ENCODE results near the gene SEC24B.
"Not testable (repeated sequence)": the region's sequence is repeated elsewhere in the genome, so short reads cannot be mapped to it uniquely, and the experiment has no call there.

SEC24B gene

DNA sequence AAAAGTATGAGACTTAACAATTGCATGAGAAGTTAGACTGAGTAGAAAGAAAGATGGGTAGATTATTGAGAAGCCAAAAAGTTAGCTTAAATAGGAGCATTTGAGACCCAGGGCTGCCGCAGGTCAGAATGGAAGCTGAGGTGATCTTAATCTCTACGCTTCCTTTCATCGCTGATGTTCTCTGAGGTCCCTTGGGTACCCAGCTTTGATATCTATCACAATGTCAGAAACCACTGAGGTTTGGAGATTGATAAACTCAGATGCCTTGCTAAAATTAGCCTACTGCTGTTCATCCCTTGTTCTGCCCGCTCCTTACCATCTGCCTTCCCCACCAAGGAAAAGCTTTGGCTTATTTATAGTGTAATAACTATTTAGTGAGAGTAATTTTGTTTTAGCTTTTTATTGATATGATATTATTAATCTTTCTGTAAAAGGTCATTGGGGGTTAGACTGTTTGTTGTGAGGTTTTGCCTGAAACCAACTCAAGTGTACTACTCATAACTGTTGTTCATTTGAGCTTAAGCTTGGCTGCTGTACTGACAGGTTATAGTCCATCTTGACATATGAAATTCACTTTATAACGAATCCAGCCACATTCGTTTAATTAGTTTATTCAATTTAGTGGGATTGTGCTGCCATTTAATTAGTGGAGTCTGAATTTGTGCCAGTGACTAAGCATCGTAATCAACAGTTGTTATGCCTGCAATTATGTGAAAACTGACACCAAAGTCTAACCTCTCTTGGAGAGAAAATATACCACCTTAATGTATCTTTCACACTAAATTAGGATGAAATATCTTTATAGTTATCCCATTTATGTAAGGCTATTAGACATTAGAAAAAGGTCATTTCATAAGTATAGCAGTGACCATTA is 141.6 kb downstream of the SEC24B start:
- Histone ChIP-seq H3K27me3 (ENCODE audit: insufficient read depth, low read length) (no peaks in the 10 kb centered on the region), H2AFZ (ENCODE audit: low read length, unreplicated experiment) (no peak overlapping the region), H3K79me2 (ENCODE audit: control insufficient read depth, insufficient read depth, low read length, unreplicated experiment) (peaks cover 4% of the 10 kb centered on the region), H3K4me3 (ENCODE audit: low read depth, low read length) (no peak overlapping the region), H3K36me3 (ENCODE audit: insufficient read depth, low read length) (peaks cover 3% of the 10 kb centered on the region; the same call in 1 of the 2 replicates), H3K27ac (ENCODE audit: low read depth, low read length) (no peak overlapping the region), H3K4me1 (ENCODE audit: control insufficient read depth, insufficient read depth, low read length, unreplicated experiment) (no peaks in the 10 kb centered on the region)

GRCh38 chr4:109576462-109576861 is 142.8 kb downstream of the SEC24B start:
- Histone ChIP-seq H3K79me2 (ENCODE audit: control insufficient read depth, insufficient read depth, low read length, unreplicated experiment) (no peaks in the 10 kb centered on the region), H3K4me1 (ENCODE audit: control insufficient read depth, insufficient read depth, low read length, unreplicated experiment) (no peaks in the 10 kb centered on the region), H3K4me3 (ENCODE audit: low read depth, low read length) (no peak overlapping the region), H3K27ac (ENCODE audit: low read depth, low read length) (no peak overlapping the region), H3K27me3 (ENCODE audit: insufficient read depth, low read length) (no peaks in the 10 kb centered on the region), H2AFZ (ENCODE audit: low read length, unreplicated experiment) (no peak overlapping the region), H3K36me3 (ENCODE audit: insufficient read depth, low read length) (no peaks in the 10 kb centered on the region)

DNA sequence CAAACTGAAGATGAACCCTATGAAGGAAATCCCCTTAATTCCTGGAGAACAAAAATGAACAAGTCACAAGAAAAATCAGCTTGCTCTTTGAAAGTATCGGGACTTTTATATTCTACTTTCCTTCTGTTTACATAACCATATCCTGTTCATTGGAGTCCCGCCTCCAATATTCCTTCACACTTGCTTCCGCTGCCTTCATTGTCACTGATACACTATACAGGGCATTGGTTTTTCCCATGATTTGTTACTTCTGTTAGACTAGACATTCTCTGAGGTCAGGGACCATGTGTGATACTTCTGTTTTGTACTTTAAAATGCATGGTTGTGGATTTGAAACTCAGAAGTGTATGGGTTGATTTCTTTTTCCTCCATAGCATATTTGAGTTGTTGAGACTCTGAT is 145.2 kb downstream of the SEC24B start:
- Histone ChIP-seq H3K27ac (ENCODE audit: low read depth, low read length) (no peak overlapping the region), H3K4me1 (ENCODE audit: control insufficient read depth, insufficient read depth, low read length, unreplicated experiment) (no peaks in the 10 kb centered on the region), H2AFZ (ENCODE audit: low read length, unreplicated experiment) (no peak overlapping the region), H3K4me3 (ENCODE audit: low read depth, low read length) (no peak overlapping the region), H3K36me3 (ENCODE audit: insufficient read depth, low read length) (no peaks in the 10 kb centered on the region), H3K79me2 (ENCODE audit: control insufficient read depth, insufficient read depth, low read length, unreplicated experiment) (no peaks in the 10 kb centered on the region), H3K27me3 (ENCODE audit: insufficient read depth, low read length) (no peaks in the 10 kb centered on the region)

DNA sequence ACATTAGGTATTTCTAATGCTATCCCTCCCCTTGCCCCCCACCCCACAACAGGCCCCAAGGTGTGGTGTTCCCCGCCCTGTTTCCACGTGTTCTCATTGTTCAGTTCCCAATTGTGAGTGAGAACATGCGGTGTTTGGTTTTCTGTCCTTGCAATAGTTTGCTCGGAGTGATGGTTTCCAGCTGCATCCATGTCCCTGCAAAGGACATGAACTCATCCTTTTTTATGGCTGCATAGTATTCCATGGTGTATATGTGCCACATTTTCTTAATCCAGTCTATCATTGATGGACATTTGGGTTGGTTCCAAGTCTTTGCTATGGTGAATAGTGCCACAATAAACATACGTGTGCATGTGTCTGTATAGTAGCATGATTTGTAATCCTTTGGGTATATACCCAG is 146.4 kb downstream of the SEC24B start:
- not testable (repeated sequence) for H2AFZ ChIP-seq (ENCODE audit: low read length, unreplicated experiment); H3K27ac ChIP-seq (ENCODE audit: low read depth, low read length); H3K79me2 ChIP-seq (ENCODE audit: control insufficient read depth, insufficient read depth, low read length, unreplicated experiment); H3K4me1 ChIP-seq (ENCODE audit: control insufficient read depth, insufficient read depth, low read length, unreplicated experiment); H3K36me3 ChIP-seq (ENCODE audit: insufficient read depth, low read length); H3K27me3 ChIP-seq (ENCODE audit: insufficient read depth, low read length); H3K4me3 ChIP-seq (ENCODE audit: low read depth, low read length)

- H3K36me3 ChIP-seq (ENCODE audit: insufficient read depth, low read length): no peaks in the 10 kb centered on the region
- H3K27me3 ChIP-seq (ENCODE audit: insufficient read depth, low read length): no peaks in the 10 kb centered on the region
- H3K27ac ChIP-seq (ENCODE audit: low read depth, low read length): no peak overlapping the region
- H3K79me2 ChIP-seq (ENCODE audit: control insufficient read depth, insufficient read depth, low read length, unreplicated experiment): peaks cover 6% of the 10 kb centered on the region
- no peak overlapping the region for H2AFZ ChIP-seq (ENCODE audit: low read length, unreplicated experiment)
- no peak overlapping the region for H3K4me3 ChIP-seq (ENCODE audit: low read depth, low read length)
- no peaks in the 10 kb centered on the region for H3K4me1 ChIP-seq (ENCODE audit: control insufficient read depth, insufficient read depth, low read length, unreplicated experiment)
These were observed 154.6 kb downstream of the SEC24B start for GRCh38 chr4:109588176-109588575.

GRCh38 chr4:109589119-109589518 is 155.5 kb downstream of the SEC24B start:
- Histone ChIP-seq H3K36me3 (ENCODE audit: insufficient read depth, low read length) (no peaks in the 10 kb centered on the region), H3K27ac (ENCODE audit: low read depth, low read length) (no peak overlapping the region), H3K27me3 (ENCODE audit: insufficient read depth, low read length) (no peaks in the 10 kb centered on the region), H3K4me3 (ENCODE audit: low read depth, low read length) (no peak overlapping the region), H3K4me1 (ENCODE audit: control insufficient read depth, insufficient read depth, low read length, unreplicated experiment) (no peaks in the 10 kb centered on the region), H2AFZ (ENCODE audit: low read length, unreplicated experiment) (no peak overlapping the region), H3K79me2 (ENCODE audit: control insufficient read depth, insufficient read depth, low read length, unreplicated experiment) (peaks cover 9% of the 10 kb centered on the region)

- Histone ChIP-seq H3K79me2 (ENCODE audit: control insufficient read depth, insufficient read depth, low read length, unreplicated experiment) (peaks cover 9% of the 10 kb centered on the region), H2AFZ (ENCODE audit: low read length, unreplicated experiment) (no peak overlapping the region)
These were observed 156.0 kb downstream of the SEC24B start for GRCh38 chr4:109589605-109590004.

More at GRCh38 chr4:109589605-109590004, 156.0 kb downstream of the SEC24B start:
- Histone ChIP-seq H3K27ac (ENCODE audit: low read depth, low read length) (no peak overlapping the region), H3K4me3 (ENCODE audit: low read depth, low read length) (no peak overlapping the region), H3K36me3 (ENCODE audit: insufficient read depth, low read length) (no peaks in the 10 kb centered on the region), H3K27me3 (ENCODE audit: insufficient read depth, low read length) (no peaks in the 10 kb centered on the region), H3K4me1 (ENCODE audit: control insufficient read depth, insufficient read depth, low read length, unreplicated experiment) (no peaks in the 10 kb centered on the region)

Data from ACC112 (cell line).